ENCODE data around the gene TTC32.

Gene TTC32

GRCh38 chr2:19901442-19902215, at the start of gene TTC32:
Gene TTC32 (minus strand): TSS chr2:19901983. CDS start chr2:19901854, 129 bp downstream.
- DNase-seq (ENCODE audit: low read depth) = peak; percentile 70
- peak; percentile 14 for TF ChIP-seq CTCF (IDR thresholded peaks at IDR 0.05; ENCODE audit: control insufficient read depth, insufficient read depth, low read depth, low read length, missing control alignments)
- peak within 1 kb of the TSS; percentile 94 for H3K4me3 ChIP-seq (ENCODE audit: control insufficient read depth, low read depth, low read length)

DNA sequence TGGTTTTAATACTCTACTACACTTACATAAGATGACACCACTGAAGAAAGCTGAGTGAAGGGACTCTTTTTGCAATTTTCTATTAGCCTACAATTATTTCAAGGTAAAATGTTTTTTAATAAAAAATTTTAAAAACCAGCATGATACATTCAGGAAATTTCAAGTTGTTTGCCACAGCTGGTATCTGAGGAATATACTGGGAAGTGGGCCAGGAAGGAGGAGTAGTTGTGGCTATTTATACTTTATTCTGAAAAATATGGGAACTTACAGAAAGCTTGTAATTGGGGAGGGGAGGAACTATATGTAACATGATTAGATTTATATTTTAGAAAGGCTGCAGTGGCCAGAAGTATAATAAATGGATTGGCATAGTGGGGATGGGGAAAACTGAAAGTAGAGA, 47.3 kb upstream of the TTC32 start:
- no peak for TF ChIP-seq CTCF (IDR thresholded peaks at IDR 0.05; ENCODE audit: control insufficient read depth, insufficient read depth, low read depth, low read length, missing control alignments)

DNA sequence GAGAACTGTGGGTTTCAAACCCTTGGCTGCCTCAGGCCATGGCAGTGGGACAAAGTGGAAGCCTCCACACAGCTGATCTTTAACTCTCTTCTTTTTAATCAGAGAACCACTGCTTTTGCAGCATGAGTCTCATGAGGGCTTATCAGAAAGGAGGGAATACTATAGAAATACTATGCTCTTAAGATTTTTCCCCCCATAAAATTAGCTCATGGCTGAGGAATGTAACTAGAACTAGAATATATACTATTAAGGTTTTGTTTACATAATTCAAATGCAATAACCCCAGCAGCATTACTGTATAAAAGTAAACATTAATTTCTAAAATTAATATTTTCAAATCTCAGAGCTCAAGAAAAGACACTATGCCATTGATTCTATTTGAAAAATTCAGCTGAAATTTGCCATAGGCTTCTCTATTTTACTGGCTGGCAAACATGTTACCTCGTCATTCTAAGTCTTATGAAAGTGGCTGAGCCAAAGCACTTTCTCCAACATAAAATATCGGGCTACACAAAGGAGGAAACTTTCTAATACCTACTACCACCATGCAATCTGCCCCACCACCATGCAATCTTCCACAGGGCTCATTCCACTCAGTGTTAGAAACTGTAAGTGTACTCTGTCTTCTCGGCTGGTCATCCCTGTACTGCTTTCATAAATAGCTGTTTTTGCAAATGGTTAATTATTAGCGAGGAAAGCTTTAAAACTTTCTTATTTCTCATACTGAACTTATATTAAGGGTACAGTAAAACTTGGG, 45.6 kb upstream of the TTC32 start:
- TF ChIP-seq CTCF (IDR thresholded peaks at IDR 0.05; ENCODE audit: control insufficient read depth, insufficient read depth, low read depth, low read length, missing control alignments) = no peak
- DNase-seq (ENCODE audit: low read depth) = no peak
- no peak overlapping the region for H3K4me3 ChIP-seq (ENCODE audit: control insufficient read depth, low read depth, low read length)

More for the DNA sequence above, 47.3 kb upstream of the TTC32 start:
- DNase-seq (ENCODE audit: low read depth) = peak; percentile 24
- H3K4me3 ChIP-seq (ENCODE audit: control insufficient read depth, low read depth, low read length) = no peak overlapping the region

- no peak for TF ChIP-seq CTCF (IDR thresholded peaks at IDR 0.05; ENCODE audit: control insufficient read depth, insufficient read depth, low read depth, low read length, missing control alignments)
- DNase-seq (ENCODE audit: low read depth) = no peak
- H3K4me3 ChIP-seq (ENCODE audit: control insufficient read depth, low read depth, low read length) = no peak overlapping the region
These were observed 42.5 kb upstream of the TTC32 start for GRCh38 chr2:19944205-19944845.

DNA sequence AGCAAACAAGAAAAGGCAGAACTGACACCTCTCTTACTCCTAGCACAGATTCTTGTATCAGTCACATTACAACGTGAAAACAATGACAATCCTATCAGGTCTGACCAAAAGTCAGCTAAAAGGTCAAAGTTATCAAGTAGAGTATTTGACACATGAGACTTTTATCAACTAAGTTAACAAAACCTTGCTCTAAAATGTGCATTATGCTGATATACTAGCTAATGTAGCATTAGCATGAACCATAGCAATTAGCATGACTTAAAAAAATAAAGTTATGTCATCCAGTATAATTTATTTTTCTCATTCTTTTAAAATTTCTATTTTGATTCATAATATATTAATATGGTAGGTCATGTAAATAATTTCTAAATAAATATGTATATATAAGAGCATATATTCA, 41.4 kb upstream of the TTC32 start:
- DNase-seq (ENCODE audit: low read depth) = no peak
- no peak overlapping the region for H3K4me3 ChIP-seq (ENCODE audit: control insufficient read depth, low read depth, low read length)
- no peak for TF ChIP-seq CTCF (IDR thresholded peaks at IDR 0.05; ENCODE audit: control insufficient read depth, insufficient read depth, low read depth, low read length, missing control alignments)

GRCh38 chr2:19942199-19942598, 40.4 kb upstream of the TTC32 start:
- DNase-seq (ENCODE audit: low read depth) = no peak
- H3K4me3 ChIP-seq (ENCODE audit: control insufficient read depth, low read depth, low read length) = no peak overlapping the region
- TF ChIP-seq CTCF (IDR thresholded peaks at IDR 0.05; ENCODE audit: control insufficient read depth, insufficient read depth, low read depth, low read length, missing control alignments) = no peak

Measured in AG09309 (cell line).